Erythroblast (primary cell): ENCODE data around the gene AGAP1.

ENCODE experiments used
- GATA1 ChIP-seq: IDR thresholded peaks from 2 replicates; pipeline ENCODE4 v1.6.1; 2011; ENCODE audit warnings: low read depth, mild to moderate bottlenecking, control low read depth, low read length, moderate library complexity
- POLR2A ChIP-seq: IDR thresholded peaks from 2 replicates; pipeline ENCODE4 v1.6.1; 2011; ENCODE audit warnings: mild to moderate bottlenecking, low read length

GRCh38 chr2:235898766-235899165 lies 404.9 kb downstream of the AGAP1 start:
- TF ChIP-seq POLR2A: no peak
- TF ChIP-seq GATA1: no peak
